Endothelial cell of umbilical vein (primary cell): ENCODE measurements around the gene S100P. TPM values are rescaled to one million over a fixed set of nuclear protein-coding genes. Genes with fewer than 3 reads are reported as not detected.

Source experiments
- BruUV-seq: library from RNA; stranded (reverse); fragments of 400-500 nt; replicated peaks from 2 replicates; lab custom pipeline; 2021; lab: Mats Ljungman, UMichigan
- CTCF ChIA-PET: fragments of 300-600, 350-600 bp; sonication (Branson Sonifier 250); formaldehyde crosslinking; loops from one replicate; lab custom pipeline; 2021; ENCODE audit warnings: antibody characterized with exemption, inconsistent platforms; lab: Charles Lee
- POLR2A ChIA-PET: fragments of 300-600, 350-600 bp; sonication (Branson Sonifier 250); formaldehyde crosslinking; loops from one replicate; lab custom pipeline; 2021; ENCODE audit warnings: antibody characterized with exemption, inconsistent platforms; lab: Charles Lee
- DNase-seq: peaks from one replicate; pipeline ENCODE4 v3.0.0-alpha.2; 2011; ENCODE audit warnings: low read depth, low spot score
- FAIRE-seq: peaks from 2 replicates; lab custom pipeline; 2011; peaks lifted over from hg19 to GRCh38; lab: Jason Lieb, UNC
- H2AFZ ChIP-seq: 2 replicates; pipeline ENCODE4 v1.6.0; 2012; ENCODE audit warnings: low read depth, low read length, control low read depth, inconsistent platforms
- H3K27ac ChIP-seq: 2 replicates; pipeline ENCODE4 v1.5.1; 2011; ENCODE audit warnings: low read depth, mild to moderate bottlenecking, control low read depth, low read length, moderate library complexity; ENCODE audit not compliant: insufficient read depth
- H3K27me3 ChIP-seq, 2 experiments: 2 replicates each; pipeline versions ENCODE4 v1.6.0 to v1.6.1; 2011; ENCODE audit warnings: low read length in 2 of 2, mixed read lengths in 1 of 2; ENCODE audit not compliant: control insufficient read depth in 2 of 2, insufficient read depth in 2 of 2
- H3K36me3 ChIP-seq, 2 experiments: 2 replicates in 1 of 2; 3 replicates in 1 of 2; pipeline ENCODE4 v1.5.1; 2011; ENCODE audit warnings: low read length in 2 of 2, mild to moderate bottlenecking in 1 of 2, moderate library complexity in 1 of 2; ENCODE audit not compliant: control insufficient read depth in 2 of 2, insufficient read depth in 2 of 2; ENCODE audit errors: extremely low read depth in 1 of 2
- H3K4me1 ChIP-seq: 3 replicates; pipeline ENCODE4 v1.5.1; 2011; ENCODE audit warnings: mild to moderate bottlenecking, low read length; ENCODE audit not compliant: control insufficient read depth, insufficient read depth; ENCODE audit errors: extremely low read depth
- H3K4me2 ChIP-seq: 2 replicates; pipeline ENCODE4 v1.6.1; 2011; ENCODE audit warnings: low read length, control low read depth, mixed read lengths; ENCODE audit not compliant: insufficient read depth
- H3K4me3 ChIP-seq, 3 experiments: fragments of 200-600 bp in 1 of 3; sonication (generic), shearing (Covaris generic) in 1 of 3; replicated peaks in 1 of 3; 2 replicates each; pipeline ENCODE4 v1.5.1; 2011 to 2016; ENCODE audit warnings: control low read depth in 3 of 3, low read length in 3 of 3, mild to moderate bottlenecking in 2 of 3, inconsistent platforms in 1 of 3, low read depth in 1 of 3, moderate library complexity in 1 of 3; ENCODE audit not compliant: insufficient read depth in 1 of 3
- H3K79me2 ChIP-seq: 2 replicates; pipeline ENCODE4 v1.6.0; 2012; ENCODE audit warnings: low read length, inconsistent platforms; ENCODE audit not compliant: control insufficient read depth, insufficient read depth
- H3K9ac ChIP-seq: replicated peaks from 2 replicates; pipeline ENCODE3; 2011; ENCODE audit warnings: low read length, control low read depth; ENCODE audit not compliant: insufficient read depth; ENCODE audit errors: extremely low read depth
- H3K9me1 ChIP-seq: replicated peaks from 3 replicates; pipeline ENCODE4 v1.6.0; 2011; ENCODE audit warnings: mild to moderate bottlenecking, low read length; ENCODE audit not compliant: control insufficient read depth, insufficient read depth; ENCODE audit errors: extremely low read depth
- H3K9me3 ChIP-seq: replicated peaks from 2 replicates; pipeline ENCODE4 v1.5.1; 2012; ENCODE audit warnings: low read length, inconsistent platforms; ENCODE audit not compliant: control insufficient read depth, insufficient read depth
- H4K20me1 ChIP-seq: replicated peaks from 2 replicates; pipeline ENCODE3; 2011; ENCODE audit warnings: mild to moderate bottlenecking, low read length; ENCODE audit not compliant: control insufficient read depth, insufficient read depth; ENCODE audit errors: extremely low read depth
- CTCF ChIP-seq, 2 donors: IDR thresholded peaks; 1 replicate in 1 of 2; 2 replicates in 1 of 2; pipeline ENCODE4 v1.5.1; 2011; ENCODE audit warnings: low read length in 2 of 2, mild to moderate bottlenecking in 2 of 2, moderate library complexity in 2 of 2, control low read depth in 1 of 2, inconsistent platforms in 1 of 2, low read depth in 1 of 2; ENCODE audit not compliant: insufficient read depth in 1 of 2; ENCODE audit errors: extremely low read depth in 1 of 2
- FOS ChIP-seq: IDR thresholded peaks from 2 replicates; pipeline ENCODE4 v1.6.1; 2011; ENCODE audit warnings: mild to moderate bottlenecking, low read length, moderate library complexity, borderline replicate concordance; ENCODE audit not compliant: insufficient read depth
- GATA2 ChIP-seq: IDR thresholded peaks from 2 replicates; pipeline ENCODE4 v1.7.0; 2011; ENCODE audit warnings: low read depth, mild to moderate bottlenecking, moderate library complexity, mixed read lengths, low read length; ENCODE audit not compliant: insufficient read length, insufficient read depth
- MAX ChIP-seq: IDR thresholded peaks from 2 replicates; pipeline ENCODE4 v1.6.1; 2011; ENCODE audit not compliant: insufficient read depth, insufficient read length
- MYC ChIP-seq: IDR thresholded peaks from one replicate; pipeline ENCODE4 v1.6.1; 2011; ENCODE audit warnings: mild to moderate bottlenecking, low read depth, low read length
- POLR2A ChIP-seq: IDR thresholded peaks from 2 replicates; pipeline ENCODE4 v1.6.1; 2012; ENCODE audit warnings: low read depth, mild to moderate bottlenecking, control low read depth, low read length
- POLR2AphosphoS5 ChIP-seq: IDR thresholded peaks from 2 replicates; pipeline ENCODE4 v1.6.1; 2012; ENCODE audit warnings: low read depth, mild to moderate bottlenecking, control low read depth, low read length, moderate library complexity; ENCODE audit not compliant: insufficient read depth
- dilution Hi-C: fragments of 300-500 bp; cut with MboI; formaldehyde crosslinking; loops from one replicate; pipeline ENCODE4 v1.15.0; 2019; ENCODE audit warnings: low sequenced_read_pairs; ENCODE audit not compliant: extremely low pct_ligation_motif_present
- intact Hi-C: fragments of 100-400 bp; cut with micrococcal nuclease; formaldehyde crosslinking; loops from one replicate; pipeline ENCODE4 v1.10.0; 2022
- polyA plus RNA-seq, 4 experiments: library from polyadenylated mRNA; depleted of rRNA in 3 of 4; stranded (reverse) in 3 of 4; unstranded in 1 of 4; fragments of >200 nt; gene quantifications; 2 replicates each; pipeline versions ENCODE4 v1.2.1 to v1.2.3, GENCODE V29; 2011 to 2012; ENCODE audit warnings: missing spikeins in 1 of 4
- total RNA-seq: library from RNA; stranded (reverse); gene quantifications from 2 replicates; pipeline ENCODE4 v1.2.3, GENCODE V29; 2021

The S100P gene
- total and polyA plus RNA-seq, 2 donors (not counting 3 experiments of a cell fraction or from before 2014, with no cell fraction given) = not detected

- peaks cover 2 to 4% of the 10 kb centered on the region in 2 experiments for H3K27me3 ChIP-seq
- peak; percentile 83 for FAIRE-seq
Observed at GRCh38 chr4:6716018-6716911, 22.6 kb downstream of the S100P start, which contains the start of gene BLOC1S4. Gene BLOC1S4 (plus strand): TSS chr4:6716174. CDS start chr4:6716210, 36 bp downstream.

More at GRCh38 chr4:6716018-6716911, 22.6 kb downstream of the S100P start, which contains the start of gene BLOC1S4:
- TF ChIP-seq POLR2A (peak; percentile 92), FOS (no peak), GATA2 (no peak), CTCF (IDR thresholded peaks at IDR 0.05; ENCODE audit: extremely low read depth in 1 of 2, insufficient read depth in 1 of 2, low read depth in 1 of 2, low read length in 2 of 2) (peak in 1 of 2 donors; percentile 41), MYC (no peak), POLR2AphosphoS5 (peak; percentile 92), MAX (peak; percentile 41)
- peak within 1 kb of the TSS; percentile 46 for H3K9ac ChIP-seq
- peak; percentile 94 for DNase-seq
- BruUV-seq = TSS peak; percentile 52
- H3K4me1 ChIP-seq = peaks cover 10% of the 10 kb centered on the region
- H3K9me3 ChIP-seq = no peaks in the 10 kb centered on the region
- intact Hi-C loops = loop anchor here (1.0 to 2.0 kb wide), 2 partner anchors 41 to 352 kb away; partner anchors contain the start of gene GRPEL1
- peak within 1 kb of the TSS; percentile 19 to 69 (median 63) for H3K4me3 ChIP-seq
- no peaks in the 10 kb centered on the region for H3K9me1 ChIP-seq
- H3K79me2 ChIP-seq = peaks cover 15% of the 10 kb centered on the region
- H3K27ac ChIP-seq = peak within 1 kb of the TSS; percentile 14
- peak within 1 kb of the TSS; percentile 80 for H2AFZ ChIP-seq
- ChIA-PET CTCF (interaction anchor here (1.1 to 6.7 kb wide), 6 partner anchors 41 to 355 kb away, joined by 3 to 353 read pairs (median 18); partner anchors contain the start of gene MRFAP1), POLR2A (interaction anchor here (0.5 kb wide), 1 partner anchor 42 kb away, joined by 3 read pairs; no protein-coding TSS in a partner anchor)
- H3K4me2 ChIP-seq = peak within 1 kb of the TSS; percentile 75
- dilution Hi-C loops = no loop called here
- no peaks in the 10 kb centered on the region for H3K36me3 ChIP-seq
- H4K20me1 ChIP-seq = no peaks in the 10 kb centered on the region
